HG03439 (cell line): Measurements from ENCODE around the gene DNAI4.
"Not testable (repeated sequence)": the region's sequence is repeated elsewhere in the genome, so short reads cannot be mapped to it uniquely, and the experiment has no call there.

Experiments
- ATAC-seq: cut with Tn5 transposase; IDR thresholded peaks from one replicate; pipeline ENCODE4 v1.9.1; 2021; ENCODE audit warnings: mild to moderate bottlenecking, moderate library complexity; ENCODE audit not compliant: unreplicated experiment

DNAI4 gene

DNA sequence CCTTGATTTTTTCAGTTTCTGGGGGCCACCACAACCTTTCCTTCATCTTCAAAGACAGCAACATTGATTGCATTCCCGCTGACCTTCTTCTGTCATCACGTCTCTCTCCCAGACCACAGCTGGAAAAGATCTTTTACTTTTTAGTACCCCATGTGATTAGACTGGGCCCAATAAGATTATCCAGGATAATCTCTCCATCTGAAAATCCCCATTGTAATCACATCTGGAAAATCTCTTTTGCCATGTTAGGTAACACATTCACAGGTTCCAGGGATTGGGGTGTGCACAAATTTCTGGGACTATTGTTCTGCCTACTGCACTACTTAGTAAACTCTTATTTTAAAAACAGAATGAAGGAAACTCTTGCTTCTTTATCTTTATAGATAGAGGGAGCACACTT lies 76.5 kb downstream of the DNAI4 start:
- ATAC-seq, result no peak

DNA sequence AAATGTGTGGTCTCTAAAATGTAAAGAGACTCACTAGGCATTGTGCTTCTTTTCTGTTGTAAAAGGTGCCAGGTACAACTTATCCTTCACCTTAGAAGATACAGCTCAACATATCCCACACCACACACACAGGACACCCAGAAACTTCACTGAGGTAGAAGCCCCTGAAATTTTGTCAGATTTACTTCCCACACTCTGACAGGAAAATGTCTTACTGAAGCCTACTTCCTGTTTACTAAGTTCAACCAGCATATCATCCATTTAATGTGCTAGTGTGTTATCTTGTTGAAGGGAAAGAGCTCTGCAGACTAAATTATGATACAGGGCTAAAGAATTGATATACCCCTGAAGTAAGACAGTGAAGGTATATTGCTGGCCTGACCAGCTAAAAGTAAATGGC lies 83.7 kb downstream of the DNAI4 start:
- ATAC-seq, result no peak

DNA sequence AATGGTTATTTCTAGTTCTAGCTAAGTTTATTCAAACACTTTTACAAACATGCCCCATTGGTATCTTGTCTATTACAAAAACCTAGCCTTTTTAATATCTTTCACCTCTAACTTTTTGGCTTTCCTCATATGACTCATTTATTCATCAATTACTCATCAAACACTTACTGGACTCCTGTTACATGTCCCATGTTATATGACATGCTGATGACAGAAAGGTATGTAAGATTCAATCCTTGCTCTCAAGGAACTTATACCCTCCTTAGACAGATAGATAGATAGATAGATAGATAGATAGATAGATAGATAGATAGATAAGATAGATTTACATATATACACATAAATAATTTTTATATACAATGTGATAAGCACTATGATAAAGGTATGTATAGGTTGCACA lies 89.7 kb downstream of the DNAI4 start:
- ATAC-seq, result no peak

DNA sequence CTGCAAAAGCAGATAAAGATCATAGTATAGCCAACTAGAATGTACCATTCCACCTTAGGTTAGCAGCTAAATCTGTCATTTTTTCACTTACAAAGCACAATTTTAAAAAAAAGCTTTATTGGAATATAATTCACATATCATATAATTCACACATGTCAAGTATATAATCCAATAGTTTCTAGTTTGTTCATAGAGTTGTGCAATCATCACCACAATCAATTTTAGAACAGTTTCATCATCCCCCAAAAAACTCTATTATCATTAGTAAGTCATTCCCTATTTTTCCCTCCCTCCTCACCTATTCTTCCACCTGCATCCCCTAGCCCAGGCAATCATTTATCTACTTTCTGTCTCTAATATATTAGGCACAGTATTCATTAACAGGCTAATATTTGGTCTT lies 91.5 kb downstream of the DNAI4 start:
- no peak for ATAC-seq

DNA sequence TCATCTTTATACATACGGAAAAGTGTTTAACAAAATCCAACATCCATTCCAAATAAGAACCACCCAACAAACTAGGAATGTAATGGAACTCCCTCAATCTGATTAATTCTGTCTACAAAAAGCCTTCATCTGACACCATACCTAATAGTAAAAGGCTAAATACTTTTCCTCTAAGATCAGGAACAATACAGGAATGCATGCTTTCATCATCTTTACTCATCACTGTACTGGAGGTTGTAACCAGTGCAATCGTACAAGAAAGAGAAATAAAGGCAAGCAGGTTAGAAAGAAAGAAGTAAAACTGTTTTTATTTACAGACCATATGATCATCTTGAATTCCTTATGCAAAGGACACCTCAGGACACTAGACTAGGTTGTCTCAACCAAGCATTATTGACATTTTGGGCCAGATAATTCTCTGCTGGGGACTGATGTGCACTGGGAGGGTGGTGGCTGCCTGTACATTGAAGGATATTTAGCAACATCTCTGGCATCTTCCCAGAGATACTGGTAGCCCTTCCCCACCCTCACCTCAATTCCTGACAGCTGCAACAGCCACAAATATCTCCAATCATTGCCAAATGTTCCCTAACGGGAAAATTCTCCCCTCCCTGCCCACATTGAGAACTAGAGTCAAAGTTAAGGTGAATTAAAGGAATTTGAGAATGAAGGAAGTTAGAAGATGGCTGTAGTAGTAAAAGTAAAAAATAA lies 93.0 kb downstream of the DNAI4 start:
- no peak for ATAC-seq

DNA sequence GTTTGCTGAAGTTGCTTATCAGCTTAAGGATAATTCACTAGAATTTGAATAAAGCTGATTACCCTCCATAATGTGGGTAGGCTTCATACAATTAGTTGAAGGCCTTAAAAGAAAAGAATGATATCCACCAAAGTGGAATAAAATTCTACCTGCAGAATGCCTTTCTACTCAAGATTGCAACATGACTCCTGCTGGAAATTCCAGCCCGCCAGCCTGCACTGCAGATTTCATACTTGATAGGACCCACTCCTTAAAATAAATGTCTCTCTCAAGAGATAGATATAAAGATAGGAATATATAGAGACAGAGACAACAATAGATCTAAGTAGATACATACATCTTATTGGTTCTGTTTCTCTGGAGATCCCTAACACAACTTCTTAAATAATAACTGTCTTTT lies 99.9 kb downstream of the DNAI4 start:
- no peak for ATAC-seq

DNA sequence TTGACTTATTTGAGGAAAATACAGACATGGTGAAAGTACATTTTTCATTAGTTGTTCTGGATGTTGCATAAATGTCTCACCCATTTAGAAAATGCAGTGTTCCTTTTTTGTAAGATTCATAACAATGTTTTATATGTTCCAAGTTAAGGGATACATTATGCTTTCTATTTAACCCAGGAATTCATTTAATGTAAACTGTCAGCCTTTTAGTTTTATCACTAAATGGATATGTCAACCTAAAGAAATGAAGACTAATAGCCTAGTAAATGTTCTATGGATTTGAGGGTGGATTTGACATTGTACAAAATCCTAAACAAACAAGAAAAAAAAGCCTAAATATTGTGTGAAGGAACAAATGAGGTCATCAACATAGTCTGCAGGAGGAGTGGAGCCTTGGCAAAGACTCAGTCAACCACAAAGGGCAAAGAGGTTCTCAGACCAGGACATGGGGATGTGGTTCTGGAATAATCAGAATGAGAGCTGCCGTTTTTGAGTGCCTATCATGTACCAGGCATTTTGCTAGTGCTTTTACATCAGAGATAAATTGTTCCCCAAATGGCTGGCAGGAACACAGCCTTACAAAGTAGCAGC lies 114.8 kb downstream of the DNAI4 start:
- no peak for ATAC-seq

DNA sequence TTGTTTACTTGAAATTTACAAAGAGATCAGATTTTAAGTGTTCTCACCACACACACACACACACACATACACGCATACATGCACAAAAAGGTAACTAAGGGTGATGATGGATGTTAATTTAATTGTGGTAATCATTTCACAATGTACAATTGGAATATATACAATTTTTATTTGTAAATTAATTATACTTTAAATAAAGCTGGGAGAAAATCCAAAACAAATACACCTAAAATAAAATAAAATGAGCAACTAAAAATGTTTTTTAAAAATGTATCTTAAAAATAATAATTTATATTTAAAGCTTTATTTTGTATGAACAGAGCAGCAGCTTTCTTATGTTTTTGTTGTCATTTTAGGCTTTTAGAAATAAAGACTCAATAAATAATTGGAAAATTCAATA lies 115.4 kb downstream of the DNAI4 start:
- no peak for ATAC-seq

DNA sequence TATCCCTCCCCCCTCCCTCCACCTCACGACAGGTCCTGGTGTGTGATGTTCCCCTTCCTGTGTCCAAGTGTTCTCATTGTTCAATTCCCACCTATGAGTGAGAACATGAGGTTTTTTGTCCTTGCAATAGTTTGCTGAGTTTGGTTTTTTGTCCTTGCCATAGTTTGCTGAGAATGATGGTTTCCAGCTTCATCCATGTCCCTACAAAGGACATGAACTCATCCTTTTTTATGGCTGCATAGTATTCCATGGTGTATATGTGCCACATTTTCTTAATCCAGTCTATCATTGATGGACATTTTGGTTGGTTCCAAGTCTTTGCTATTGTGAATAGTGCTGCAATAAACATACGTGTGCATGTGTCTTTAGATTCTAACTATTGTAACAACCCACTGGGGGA lies 128.8 kb downstream of the DNAI4 start:
- ATAC-seq, result not testable (repeated sequence)

DNA sequence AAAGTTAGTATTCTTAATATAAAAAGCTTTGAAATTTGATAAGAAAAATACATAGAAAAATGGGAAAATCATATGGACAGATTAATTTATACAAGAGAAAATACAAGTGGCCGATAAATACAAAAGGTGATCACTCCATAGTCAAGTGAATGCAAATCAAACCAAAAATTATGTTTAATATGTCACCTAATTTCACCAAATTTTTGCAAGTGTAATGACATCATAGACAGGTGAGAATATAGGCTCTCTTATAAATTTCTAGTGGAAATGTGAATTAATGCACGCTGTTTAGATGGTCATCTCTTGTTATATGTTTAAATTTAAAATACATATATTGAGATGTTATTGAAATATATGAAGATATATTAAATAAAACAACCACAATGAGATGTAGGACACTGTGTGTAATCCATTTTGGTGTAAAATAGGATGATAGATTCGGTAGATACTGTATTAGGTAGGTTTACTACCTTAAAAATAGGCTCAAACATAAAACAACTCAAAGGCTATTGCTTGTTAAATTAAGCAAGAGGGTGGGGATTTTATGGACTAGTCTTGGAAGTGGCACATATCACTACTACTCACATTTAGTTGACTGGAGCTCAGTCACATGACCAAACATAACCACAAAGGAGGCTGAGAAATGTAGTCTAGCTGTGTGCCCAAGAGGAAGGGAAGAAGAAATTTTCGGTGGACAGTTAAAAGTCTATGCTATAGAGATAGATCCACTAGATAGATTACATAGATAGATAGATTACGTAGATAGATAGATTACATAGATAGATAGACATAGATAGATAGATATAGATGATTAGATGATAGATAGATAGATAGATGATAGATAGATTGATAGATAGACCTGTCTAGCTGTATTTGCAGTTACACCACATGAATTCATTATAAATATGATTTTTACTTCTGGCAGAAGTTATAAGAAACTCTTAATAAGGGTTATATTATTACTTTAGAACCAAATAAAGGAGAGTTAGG lies 132.7 kb downstream of the DNAI4 start:
- no peak for ATAC-seq

DNA sequence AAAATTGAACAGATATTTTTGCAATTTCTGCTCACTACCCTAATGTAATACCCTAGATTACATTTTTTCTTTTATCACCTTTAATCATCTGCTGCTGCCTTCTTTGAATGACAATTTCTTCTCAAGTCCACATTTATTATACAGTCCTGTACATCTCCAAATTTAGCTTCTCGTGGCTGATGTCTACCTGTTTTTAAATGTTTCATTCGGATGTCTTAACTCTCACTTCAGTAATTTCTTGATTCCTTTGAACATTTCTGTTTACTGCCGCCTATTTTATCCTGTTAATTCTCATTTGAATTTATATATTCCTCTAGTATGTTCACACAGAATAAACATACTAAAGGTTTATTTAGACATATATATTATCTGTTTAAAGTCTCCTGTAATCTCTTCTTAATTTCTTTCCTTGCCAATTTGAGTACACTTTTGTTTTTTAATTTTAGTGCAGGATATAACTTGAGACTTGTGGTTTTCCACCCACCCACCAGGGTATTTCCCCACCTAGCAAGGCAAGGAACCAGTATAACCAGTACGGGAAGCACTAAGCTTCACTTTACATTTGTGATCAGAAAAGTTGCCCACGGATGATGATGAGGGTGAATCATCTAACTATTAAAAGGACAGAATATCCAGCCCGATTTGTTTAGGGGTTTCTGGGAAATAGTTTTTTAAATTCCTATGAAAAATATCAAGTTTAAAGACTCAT lies 136.3 kb downstream of the DNAI4 start:
- no peak for ATAC-seq

DNA sequence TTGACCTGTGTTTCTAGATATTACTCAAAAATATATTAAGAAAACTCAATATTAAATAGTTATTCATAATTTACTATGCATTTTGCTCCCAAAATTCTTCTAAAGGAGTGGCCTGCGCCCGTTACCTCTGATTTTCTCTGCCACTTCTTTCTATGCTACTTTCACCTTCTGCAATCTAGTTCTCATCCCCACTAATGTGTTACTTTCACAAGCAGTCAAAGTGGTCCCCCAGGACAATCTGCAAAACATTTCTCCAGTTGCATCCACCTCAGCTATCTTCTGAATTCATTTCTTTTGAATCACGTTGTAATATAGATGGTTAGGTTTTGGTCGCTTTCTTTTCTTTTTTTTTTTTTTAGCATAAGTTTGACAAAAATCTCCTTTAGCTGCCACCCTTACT lies 137.0 kb downstream of the DNAI4 start:
- no peak for ATAC-seq

DNA sequence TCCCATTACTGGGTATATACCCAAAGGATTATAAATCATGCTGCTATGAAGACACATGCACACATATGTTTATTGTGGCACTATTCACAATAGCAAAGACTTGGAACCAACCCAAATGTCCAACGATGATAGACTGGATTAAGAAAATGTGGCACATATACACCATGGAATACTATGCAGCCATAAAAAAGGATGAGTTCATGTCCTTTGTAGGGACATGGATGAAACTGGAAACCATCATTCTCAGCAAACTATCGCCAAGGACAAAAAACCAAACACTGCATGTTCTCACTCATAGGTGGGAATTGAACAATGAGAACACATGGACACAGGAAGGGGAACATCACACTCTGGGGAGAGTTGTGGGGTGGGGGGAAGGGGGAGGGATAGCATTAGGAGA lies 138.9 kb downstream of the DNAI4 start:
- ATAC-seq, result not testable (repeated sequence)

DNA sequence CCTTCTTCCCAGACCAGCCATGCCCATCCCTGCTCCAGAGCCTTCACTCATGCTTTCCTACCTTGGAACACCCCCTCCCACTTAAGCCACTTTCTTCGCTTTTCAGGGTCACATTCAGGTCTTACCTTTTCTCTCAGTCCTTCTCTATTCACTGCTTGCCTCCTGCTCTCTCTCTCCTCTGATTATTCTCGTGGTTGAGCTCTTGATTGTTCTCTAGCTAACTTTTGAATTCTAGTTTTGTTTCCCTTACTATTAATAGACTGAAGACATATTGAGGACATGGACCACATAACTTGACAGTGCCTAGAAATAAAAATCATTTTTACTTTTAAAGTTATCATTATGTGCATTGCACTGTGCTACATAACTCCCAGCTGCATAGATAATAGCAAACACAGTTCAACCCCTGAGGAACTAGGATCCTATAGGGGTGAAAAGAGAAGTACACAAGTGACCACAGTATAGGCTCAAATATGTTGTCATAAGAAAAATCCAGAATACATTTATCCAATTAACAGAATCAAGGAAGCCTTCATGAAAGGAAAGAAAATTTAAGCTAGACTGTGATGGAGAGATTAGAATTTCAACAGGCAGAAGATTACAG lies 145.1 kb downstream of the DNAI4 start:
- no peak for ATAC-seq

DNA sequence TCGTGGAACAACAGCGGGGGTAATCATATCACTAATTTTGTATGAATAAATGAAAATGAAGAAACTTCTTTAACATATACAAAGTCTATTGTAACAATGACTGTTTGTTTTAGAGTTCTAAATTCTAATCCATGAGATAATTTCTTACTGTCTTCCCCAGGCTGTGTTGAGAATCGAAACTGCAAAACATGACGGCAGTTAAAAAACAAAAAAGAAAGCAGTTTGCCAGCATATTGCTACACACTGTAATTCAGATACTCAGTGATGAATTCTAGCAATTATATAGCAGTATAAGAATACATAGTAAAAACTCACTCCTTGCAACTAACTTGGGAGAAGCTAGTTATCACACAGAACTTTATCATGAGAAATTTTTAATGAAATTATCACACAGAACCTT lies 145.7 kb downstream of the DNAI4 start:
- ATAC-seq, result no peak

DNA sequence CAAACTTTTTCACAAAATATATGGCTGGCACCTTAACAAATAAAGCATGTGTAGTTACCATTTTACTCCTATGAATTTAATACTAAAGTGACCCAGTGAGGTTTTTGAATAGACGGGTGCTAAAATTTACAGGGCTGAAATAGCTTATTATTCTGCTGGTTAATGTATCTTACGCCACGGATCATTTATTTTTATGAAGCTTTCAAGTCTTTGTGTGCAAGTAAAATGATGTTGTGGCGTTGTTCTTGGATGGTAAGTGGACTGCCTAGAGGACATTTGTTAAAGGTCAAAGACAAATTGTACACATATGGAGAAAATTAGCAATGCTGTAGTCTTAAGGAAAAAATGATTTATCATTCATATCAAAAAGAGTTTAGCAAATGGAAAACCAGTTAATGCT lies 146.4 kb downstream of the DNAI4 start:
- ATAC-seq, result no peak

DNA sequence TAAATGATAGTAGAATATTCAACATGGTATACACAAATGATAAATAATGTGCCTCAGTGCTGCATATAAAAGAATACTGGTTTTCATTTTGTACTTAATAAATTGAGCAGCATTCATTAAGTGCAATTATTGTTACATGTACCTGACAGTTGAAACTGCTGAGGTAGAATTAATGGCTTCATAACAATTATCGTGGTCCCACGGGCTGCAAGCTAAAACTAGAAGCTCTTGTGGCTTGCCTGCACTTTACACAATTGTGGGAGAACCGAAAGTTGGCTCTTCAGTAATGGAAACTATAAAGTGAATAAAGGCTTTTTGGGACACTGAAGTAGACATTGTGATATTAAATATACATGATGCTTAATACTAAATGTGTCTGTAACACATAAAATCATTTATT lies 146.8 kb downstream of the DNAI4 start:
- ATAC-seq, result no peak

DNA sequence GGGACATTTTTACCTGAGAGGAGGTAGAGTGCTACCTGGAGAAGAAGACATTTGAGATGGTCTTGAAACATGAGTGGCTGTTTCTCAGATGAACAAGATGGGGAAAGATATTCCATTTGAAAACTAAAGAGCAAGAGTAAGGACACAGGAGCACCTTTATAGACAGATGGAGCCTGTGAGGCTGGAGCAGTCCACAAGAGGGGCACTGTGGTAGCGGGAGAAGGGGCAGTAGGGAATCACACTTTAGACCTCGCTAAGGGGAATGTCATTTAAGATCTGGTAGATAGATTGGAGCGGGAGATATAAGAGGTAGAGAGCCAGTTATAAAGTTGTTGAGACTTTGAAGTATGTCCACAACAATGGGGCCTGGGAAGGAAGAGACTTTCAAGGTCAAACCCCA lies 149.0 kb downstream of the DNAI4 start:
- no peak for ATAC-seq

DNA sequence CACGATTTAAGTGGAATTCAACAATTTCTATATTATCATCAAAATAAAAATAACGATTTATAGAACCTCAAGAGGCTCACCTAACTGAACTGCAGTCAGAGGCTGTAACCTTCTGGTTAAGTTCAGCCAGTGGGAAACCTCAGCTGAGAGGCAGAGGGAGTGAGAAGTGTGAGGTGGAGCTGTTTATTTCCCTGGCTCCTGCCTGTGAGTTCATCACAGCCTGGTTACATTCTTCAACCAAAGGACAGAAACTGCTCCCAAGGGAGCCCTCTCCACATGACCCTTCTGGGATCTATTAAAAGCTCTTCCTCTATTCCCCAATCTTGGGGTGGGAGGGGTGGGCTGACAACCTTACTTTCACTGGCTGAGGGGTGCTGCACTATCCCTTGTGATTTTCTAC lies 150.2 kb downstream of the DNAI4 start:
- ATAC-seq, result no peak

DNA sequence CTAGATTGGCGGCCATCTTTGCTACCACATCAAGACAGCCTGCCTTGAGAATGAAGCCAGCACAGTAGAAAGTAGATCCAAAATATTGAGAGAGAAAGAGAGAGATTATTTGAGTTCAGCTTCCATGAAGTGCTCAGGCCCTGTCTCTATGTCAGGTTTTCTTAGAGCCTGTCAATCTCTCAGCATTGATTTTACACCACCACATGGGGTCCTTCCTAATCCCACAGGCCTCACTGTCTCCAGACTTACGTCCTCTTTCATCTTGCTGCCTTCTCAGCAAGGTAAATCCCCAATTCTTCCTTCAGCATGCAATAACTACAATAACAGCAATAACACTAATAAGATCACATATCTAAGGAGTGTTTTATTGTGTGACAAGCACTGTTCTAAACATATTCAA lies 151.4 kb downstream of the DNAI4 start:
- no peak for ATAC-seq

DNA sequence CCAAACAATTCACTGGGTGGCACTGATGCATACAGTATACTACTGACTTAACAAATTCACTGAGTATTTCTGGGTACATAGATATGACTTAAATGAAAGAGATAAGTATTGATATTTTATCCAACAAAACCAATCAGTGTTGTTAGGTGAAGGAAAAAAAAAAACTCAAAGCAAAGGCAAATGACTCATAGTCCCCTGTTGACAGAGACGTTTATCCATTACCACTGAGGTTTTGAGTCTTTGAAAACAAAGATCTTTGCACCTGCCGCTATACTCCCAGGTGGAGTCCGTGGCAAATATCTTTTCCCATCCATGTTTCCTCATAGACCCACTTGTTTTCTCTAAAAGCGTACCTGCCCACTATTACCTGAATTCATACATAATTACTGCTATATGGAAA lies 154.0 kb downstream of the DNAI4 start:
- ATAC-seq, result no peak
